GM12878 (cell line): ENCODE results near the gene VAC14. TPM values are rescaled to one million over a fixed set of nuclear protein-coding genes. Genes with fewer than 3 reads are reported as not detected.

Source experiments
- ATAC-seq: fragments of 200-7000 bp; cut with Tn5 transposase; 3 replicates; pipeline ENCODE4 v1.9.1; 2020; ENCODE audit warnings: mild to moderate bottlenecking, moderate library complexity
- BruUV-seq: library from RNA; stranded (reverse); fragments of 400-500 nt; replicated peaks from 2 replicates; lab custom pipeline; 2021; lab: Mats Ljungman, UMichigan
- CTCF ChIA-PET: fragments of 300-600 bp; sonication (Branson Sonifier 250); formaldehyde crosslinking; extraction: SDS; loops from one replicate; lab custom pipeline; 2021; ENCODE audit warnings: inconsistent platforms; lab: Yijun Ruan, JAX
- POLR2A ChIA-PET: fragments of 350-600 bp; formaldehyde crosslinking; extraction: SDS; loops from one replicate; lab custom pipeline; 2021; ENCODE audit warnings: inconsistent platforms; lab: Charles Lee
- RAD21 ChIA-PET: fragments of 300-600 bp; sonication (Branson Sonifier 250); formaldehyde crosslinking; loops from one replicate; lab custom pipeline; 2023; ENCODE audit warnings: antibody characterized with exemption; ENCODE audit not compliant: unreplicated experiment; lab: Charles Lee
- SMC1A ChIA-PET: fragments of 300-600 bp; sonication (Branson Sonifier 250); formaldehyde crosslinking; loops from one replicate; lab custom pipeline; 2023; ENCODE audit not compliant: unreplicated experiment, uncharacterized antibody; lab: Charles Lee
- DNase-seq: peaks from one replicate; pipeline ENCODE4 v3.0.0-alpha.2; 2011; ENCODE audit warnings: low read depth, low spot score
- FAIRE-seq: peaks from 3 replicates; lab custom pipeline; 2011; peaks lifted over from hg19 to GRCh38; lab: Jason Lieb, UNC
- H2AFZ ChIP-seq: 2 replicates; pipeline ENCODE4 v1.6.0; 2011; ENCODE audit warnings: low read depth, low read length, control low read depth; ENCODE audit not compliant: control insufficient read depth
- H3K27ac ChIP-seq: 2 replicates; pipeline ENCODE4 v1.5.1; 2011; ENCODE audit warnings: control low read depth; ENCODE audit not compliant: control insufficient read depth, insufficient read depth
- H3K27me3 ChIP-seq, 2 experiments: replicated peaks in 1 of 2; 2 replicates each; pipeline versions ENCODE4 v1.6.0 to v1.6.1; 2011; ENCODE audit warnings: low read length in 1 of 2; ENCODE audit not compliant: control insufficient read depth in 2 of 2, insufficient read depth in 2 of 2
- H3K36me3 ChIP-seq, 2 experiments: 2 replicates each; pipeline ENCODE4 v1.5.1; 2011; ENCODE audit warnings: low read length in 1 of 2; ENCODE audit not compliant: control insufficient read depth in 2 of 2, insufficient read depth in 2 of 2
- H3K4me1 ChIP-seq: 2 replicates; pipeline ENCODE4 v1.6.1; 2011; ENCODE audit warnings: mild to moderate bottlenecking, low read length, moderate library complexity, mixed read lengths; ENCODE audit not compliant: control insufficient read depth, insufficient read depth
- H3K4me2 ChIP-seq: 2 replicates; pipeline ENCODE4 v1.6.0; 2011; ENCODE audit warnings: control low read depth; ENCODE audit not compliant: control insufficient read depth, insufficient read depth
- H3K4me3 ChIP-seq: fragments of 200-600 bp; sonication (generic); 2 replicates; pipeline ENCODE4 v1.5.1; 2016
- H3K79me2 ChIP-seq: 2 replicates; pipeline ENCODE4 v1.6.0; 2011; ENCODE audit warnings: low read length; ENCODE audit not compliant: control insufficient read depth, insufficient read depth
- H3K9ac ChIP-seq: 2 replicates; pipeline ENCODE4 v1.8.0; 2011; ENCODE audit warnings: low read length, control low read depth, mixed read lengths; ENCODE audit not compliant: control insufficient read depth, insufficient read depth
- H3K9me3 ChIP-seq: replicated peaks from 3 replicates; pipeline ENCODE4 v1.5.1; 2011; ENCODE audit warnings: mild to moderate bottlenecking, low read length; ENCODE audit not compliant: control insufficient read depth, insufficient read depth
- H4K20me1 ChIP-seq: 2 replicates; pipeline ENCODE4 v1.6.0; 2011; ENCODE audit not compliant: control insufficient read depth, insufficient read depth
- BCLAF1 ChIP-seq: fragments of 450-650 bp; IDR thresholded peaks from 2 replicates; pipeline ENCODE4 v1.6.1; 2017; ENCODE audit warnings: antibody characterized with exemption, mild to moderate bottlenecking, moderate library complexity
- IRF4 ChIP-seq: IDR thresholded peaks from 2 replicates; pipeline ENCODE4 v1.6.1; 2011; ENCODE audit warnings: low read depth, low read length
- JUNB ChIP-seq: IDR thresholded peaks from 2 replicates; pipeline ENCODE4 v1.6.1; 2016; ENCODE audit warnings: antibody characterized with exemption, mild to moderate bottlenecking
- PAX8 ChIP-seq: fragments of 450-650 bp; IDR thresholded peaks from 2 replicates; pipeline ENCODE4 v1.6.1; 2017; ENCODE audit warnings: mild to moderate bottlenecking, moderate library complexity
- SIX5 ChIP-seq: IDR thresholded peaks from 2 replicates; pipeline ENCODE4 v1.6.1; 2011; ENCODE audit warnings: mild to moderate bottlenecking, low read depth, low read length, moderate library complexity; ENCODE audit not compliant: severe bottlenecking
- SPI1 ChIP-seq: IDR thresholded peaks from 2 replicates; pipeline ENCODE4 v1.6.1; 2011; ENCODE audit warnings: low read depth, mild to moderate bottlenecking, low read length, moderate library complexity, borderline replicate concordance; ENCODE audit not compliant: insufficient read depth
- STAT3 ChIP-seq: IDR thresholded peaks from 2 replicates; pipeline ENCODE4 v1.6.1; 2011; ENCODE audit warnings: low read depth, low read length, improper control_type of control experiment
- TBL1XR1 ChIP-seq: IDR thresholded peaks from 2 replicates; pipeline ENCODE4 v1.6.1; 2012; ENCODE audit warnings: low read depth, low read length, improper control_type of control experiment
- TCF3 ChIP-seq: IDR thresholded peaks from 2 replicates; pipeline ENCODE4 v1.6.1; 2012; ENCODE audit warnings: low read depth, mild to moderate bottlenecking, low read length, borderline replicate concordance; ENCODE audit not compliant: insufficient read depth
- WGBS: methylation state at CpG from one replicate; pipeline ENCODE4 v1.1.6; 2016; ENCODE audit warnings: low lambda C conversion rate; ENCODE audit not compliant: insufficient replicate concordance, insufficient coverage; ENCODE audit errors: missing lambda C conversion rate; 5-methylcytosine and 5-hydroxymethylcytosine counted together
- in situ Hi-C: fragments of 300-500 bp; cut with MboI; formaldehyde crosslinking; loops from 9 replicates; pipeline ENCODE4 v1.14.3; 2018; ENCODE audit warnings: mixed read lengths
- intact Hi-C: fragments of 100-400 bp; cut with micrococcal nuclease; formaldehyde crosslinking; loops from one replicate; pipeline ENCODE4 v1.14.2; 2022; ENCODE audit not compliant: unreplicated experiment
- polyA plus RNA-seq, 11 experiments: library from polyadenylated mRNA; depleted of rRNA in 4 of 11; unstranded in 6 of 11; stranded (reverse) in 5 of 11; fragments of >200 nt; fragmentation: Nextera tagmentation in 4 of 11; fragmentation: Illumina TruSeq in 1 of 11; extraction: Ambion mirVana in 4 of 11; extraction: Trizol in 1 of 11; gene quantifications; 1 replicate in 1 of 11; 2 replicates in 10 of 11; pipeline versions ENCODE4 v1.2.1 to v1.2.3, GENCODE V29; 2011 to 2016; ENCODE audit warnings: inconsistent platforms in 2 of 11, missing spikeins in 2 of 11, low read depth in 1 of 11
- total RNA-seq, 4 experiments: library from RNA; depleted of rRNA in 3 of 4; stranded (reverse); fragments of >200 nt in 3 of 4; fragmentation: Illumina TruSeq in 1 of 4; extraction: Trizol in 1 of 4; gene quantifications; 2 replicates each; pipeline versions ENCODE4 v1.2.1 to v1.2.3, GENCODE V29; 2013 to 2021
- TF ChIP-seq, protein P1 (sequence below): IDR thresholded peaks from 2 replicates; pipeline ENCODE4 v1.6.1; 2011; ENCODE audit warnings: mild to moderate bottlenecking, low read depth, low read length, moderate library complexity; ENCODE audit not compliant: insufficient replicate concordance
- TF ChIP-seq, protein P2 (sequence below): fragments of 450-650 bp; formaldehyde crosslinking; IDR thresholded peaks from 2 replicates; pipeline ENCODE4 v1.5.0; 2022; ENCODE audit warnings: mild to moderate bottlenecking, missing genetic modification characterization
- TF ChIP-seq, protein P3 (sequence below): fragments of 150-350 bp; IDR thresholded peaks from 2 replicates; pipeline ENCODE4 v1.6.1; 2016; ENCODE audit warnings: low read depth, low read length

VAC14 gene
- total and polyA plus RNA-seq, 10 of the 15 experiments (the other 5 are each of a cell fraction or from before 2014, with no cell fraction given), result 1.3 to 45.5 (median 25.5) TPM

GRCh38 chr16:70765491-70765890 lies 35.5 kb downstream of the VAC14 start:
- Histone ChIP-seq H3K9ac (no peak overlapping the region), H3K27ac (no peak overlapping the region), H3K27me3 (no peaks in the 10 kb centered on the region), H3K4me2 (no peak overlapping the region), H3K4me3 (no peak overlapping the region), H3K9me3 (no peaks in the 10 kb centered on the region), H3K79me2 (no peaks in the 10 kb centered on the region), H3K36me3 (peaks cover 5 to 11% of the 10 kb centered on the region in 2 experiments; a peak in 3 of 4 replicates), H2AFZ (no peak overlapping the region), H4K20me1 (no peaks in the 10 kb centered on the region), H3K4me1 (no peaks in the 10 kb centered on the region)
- RAD21 ChIA-PET, result no interaction called here
- CTCF ChIA-PET, result no interaction called here
- ATAC-seq (no peak), DNase-seq (no peak), FAIRE-seq (no peak)
- intact Hi-C loops (no loop called here), in situ Hi-C loops (no loop called here)
- SMC1A ChIA-PET, result no interaction called here
- BruUV-seq, result no TSS peak
- TF ChIP-seq, protein P1, sequence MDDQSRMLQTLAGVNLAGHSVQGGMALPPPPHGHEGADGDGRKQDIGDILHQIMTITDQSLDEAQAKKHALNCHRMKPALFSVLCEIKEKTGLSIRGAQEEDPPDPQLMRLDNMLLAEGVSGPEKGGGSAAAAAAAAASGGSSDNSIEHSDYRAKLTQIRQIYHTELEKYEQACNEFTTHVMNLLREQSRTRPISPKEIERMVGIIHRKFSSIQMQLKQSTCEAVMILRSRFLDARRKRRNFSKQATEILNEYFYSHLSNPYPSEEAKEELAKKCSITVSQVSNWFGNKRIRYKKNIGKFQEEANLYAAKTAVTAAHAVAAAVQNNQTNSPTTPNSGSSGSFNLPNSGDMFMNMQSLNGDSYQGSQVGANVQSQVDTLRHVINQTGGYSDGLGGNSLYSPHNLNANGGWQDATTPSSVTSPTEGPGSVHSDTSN, result no peak
- TF ChIP-seq TBL1XR1 (no peak), IRF4 (no peak), STAT3 (no peak), JUNB (no peak), SIX5 (no peak), SPI1 (no peak), PAX8 (no peak), BCLAF1 (no peak), TCF3 (no peak)
- TF ChIP-seq, protein P2, sequence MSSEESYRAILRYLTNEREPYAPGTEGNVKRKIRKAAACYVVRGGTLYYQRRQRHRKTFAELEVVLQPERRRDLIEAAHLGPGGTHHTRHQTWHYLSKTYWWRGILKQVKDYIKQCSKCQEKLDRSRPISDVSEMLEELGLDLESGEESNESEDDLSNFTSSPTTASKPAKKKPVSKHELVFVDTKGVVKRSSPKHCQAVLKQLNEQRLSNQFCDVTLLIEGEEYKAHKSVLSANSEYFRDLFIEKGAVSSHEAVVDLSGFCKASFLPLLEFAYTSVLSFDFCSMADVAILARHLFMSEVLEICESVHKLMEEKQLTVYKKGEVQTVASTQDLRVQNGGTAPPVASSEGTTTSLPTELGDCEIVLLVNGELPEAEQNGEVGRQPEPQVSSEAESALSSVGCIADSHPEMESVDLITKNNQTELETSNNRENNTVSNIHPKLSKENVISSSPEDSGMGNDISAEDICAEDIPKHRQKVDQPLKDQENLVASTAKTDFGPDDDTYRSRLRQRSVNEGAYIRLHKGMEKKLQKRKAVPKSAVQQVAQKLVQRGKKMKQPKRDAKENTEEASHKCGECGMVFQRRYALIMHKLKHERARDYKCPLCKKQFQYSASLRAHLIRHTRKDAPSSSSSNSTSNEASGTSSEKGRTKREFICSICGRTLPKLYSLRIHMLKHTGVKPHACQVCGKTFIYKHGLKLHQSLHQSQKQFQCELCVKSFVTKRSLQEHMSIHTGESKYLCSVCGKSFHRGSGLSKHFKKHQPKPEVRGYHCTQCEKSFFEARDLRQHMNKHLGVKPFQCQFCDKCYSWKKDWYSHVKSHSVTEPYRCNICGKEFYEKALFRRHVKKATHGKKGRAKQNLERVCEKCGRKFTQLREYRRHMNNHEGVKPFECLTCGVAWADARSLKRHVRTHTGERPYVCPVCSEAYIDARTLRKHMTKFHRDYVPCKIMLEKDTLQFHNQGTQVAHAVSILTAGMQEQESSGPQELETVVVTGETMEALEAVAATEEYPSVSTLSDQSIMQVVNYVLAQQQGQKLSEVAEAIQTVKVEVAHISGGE (CRISPR knock-in tag), result no peak
- TF ChIP-seq, protein P3, sequence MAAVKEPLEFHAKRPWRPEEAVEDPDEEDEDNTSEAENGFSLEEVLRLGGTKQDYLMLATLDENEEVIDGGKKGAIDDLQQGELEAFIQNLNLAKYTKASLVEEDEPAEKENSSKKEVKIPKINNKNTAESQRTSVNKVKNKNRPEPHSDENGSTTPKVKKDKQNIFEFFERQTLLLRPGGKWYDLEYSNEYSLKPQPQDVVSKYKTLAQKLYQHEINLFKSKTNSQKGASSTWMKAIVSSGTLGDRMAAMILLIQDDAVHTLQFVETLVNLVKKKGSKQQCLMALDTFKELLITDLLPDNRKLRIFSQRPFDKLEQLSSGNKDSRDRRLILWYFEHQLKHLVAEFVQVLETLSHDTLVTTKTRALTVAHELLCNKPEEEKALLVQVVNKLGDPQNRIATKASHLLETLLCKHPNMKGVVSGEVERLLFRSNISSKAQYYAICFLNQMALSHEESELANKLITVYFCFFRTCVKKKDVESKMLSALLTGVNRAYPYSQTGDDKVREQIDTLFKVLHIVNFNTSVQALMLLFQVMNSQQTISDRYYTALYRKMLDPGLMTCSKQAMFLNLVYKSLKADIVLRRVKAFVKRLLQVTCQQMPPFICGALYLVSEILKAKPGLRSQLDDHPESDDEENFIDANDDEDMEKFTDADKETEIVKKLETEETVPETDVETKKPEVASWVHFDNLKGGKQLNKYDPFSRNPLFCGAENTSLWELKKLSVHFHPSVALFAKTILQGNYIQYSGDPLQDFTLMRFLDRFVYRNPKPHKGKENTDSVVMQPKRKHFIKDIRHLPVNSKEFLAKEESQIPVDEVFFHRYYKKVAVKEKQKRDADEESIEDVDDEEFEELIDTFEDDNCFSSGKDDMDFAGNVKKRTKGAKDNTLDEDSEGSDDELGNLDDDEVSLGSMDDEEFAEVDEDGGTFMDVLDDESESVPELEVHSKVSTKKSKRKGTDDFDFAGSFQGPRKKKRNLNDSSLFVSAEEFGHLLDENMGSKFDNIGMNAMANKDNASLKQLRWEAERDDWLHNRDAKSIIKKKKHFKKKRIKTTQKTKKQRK, result no peak
- POLR2A ChIA-PET, result no interaction called here
- WGBS, result 84% methylated on average over 8 of the region's 8 CpGs
